Measurements from ENCODE around the gene KIAA1217.

KIAA1217 gene, protein sequence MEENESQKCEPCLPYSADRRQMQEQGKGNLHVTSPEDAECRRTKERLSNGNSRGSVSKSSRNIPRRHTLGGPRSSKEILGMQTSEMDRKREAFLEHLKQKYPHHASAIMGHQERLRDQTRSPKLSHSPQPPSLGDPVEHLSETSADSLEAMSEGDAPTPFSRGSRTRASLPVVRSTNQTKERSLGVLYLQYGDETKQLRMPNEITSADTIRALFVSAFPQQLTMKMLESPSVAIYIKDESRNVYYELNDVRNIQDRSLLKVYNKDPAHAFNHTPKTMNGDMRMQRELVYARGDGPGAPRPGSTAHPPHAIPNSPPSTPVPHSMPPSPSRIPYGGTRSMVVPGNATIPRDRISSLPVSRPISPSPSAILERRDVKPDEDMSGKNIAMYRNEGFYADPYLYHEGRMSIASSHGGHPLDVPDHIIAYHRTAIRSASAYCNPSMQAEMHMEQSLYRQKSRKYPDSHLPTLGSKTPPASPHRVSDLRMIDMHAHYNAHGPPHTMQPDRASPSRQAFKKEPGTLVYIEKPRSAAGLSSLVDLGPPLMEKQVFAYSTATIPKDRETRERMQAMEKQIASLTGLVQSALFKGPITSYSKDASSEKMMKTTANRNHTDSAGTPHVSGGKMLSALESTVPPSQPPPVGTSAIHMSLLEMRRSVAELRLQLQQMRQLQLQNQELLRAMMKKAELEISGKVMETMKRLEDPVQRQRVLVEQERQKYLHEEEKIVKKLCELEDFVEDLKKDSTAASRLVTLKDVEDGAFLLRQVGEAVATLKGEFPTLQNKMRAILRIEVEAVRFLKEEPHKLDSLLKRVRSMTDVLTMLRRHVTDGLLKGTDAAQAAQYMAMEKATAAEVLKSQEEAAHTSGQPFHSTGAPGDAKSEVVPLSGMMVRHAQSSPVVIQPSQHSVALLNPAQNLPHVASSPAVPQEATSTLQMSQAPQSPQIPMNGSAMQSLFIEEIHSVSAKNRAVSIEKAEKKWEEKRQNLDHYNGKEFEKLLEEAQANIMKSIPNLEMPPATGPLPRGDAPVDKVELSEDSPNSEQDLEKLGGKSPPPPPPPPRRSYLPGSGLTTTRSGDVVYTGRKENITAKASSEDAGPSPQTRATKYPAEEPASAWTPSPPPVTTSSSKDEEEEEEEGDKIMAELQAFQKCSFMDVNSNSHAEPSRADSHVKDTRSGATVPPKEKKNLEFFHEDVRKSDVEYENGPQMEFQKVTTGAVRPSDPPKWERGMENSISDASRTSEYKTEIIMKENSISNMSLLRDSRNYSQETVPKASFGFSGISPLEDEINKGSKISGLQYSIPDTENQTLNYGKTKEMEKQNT (N-terminal part only)

DNA sequence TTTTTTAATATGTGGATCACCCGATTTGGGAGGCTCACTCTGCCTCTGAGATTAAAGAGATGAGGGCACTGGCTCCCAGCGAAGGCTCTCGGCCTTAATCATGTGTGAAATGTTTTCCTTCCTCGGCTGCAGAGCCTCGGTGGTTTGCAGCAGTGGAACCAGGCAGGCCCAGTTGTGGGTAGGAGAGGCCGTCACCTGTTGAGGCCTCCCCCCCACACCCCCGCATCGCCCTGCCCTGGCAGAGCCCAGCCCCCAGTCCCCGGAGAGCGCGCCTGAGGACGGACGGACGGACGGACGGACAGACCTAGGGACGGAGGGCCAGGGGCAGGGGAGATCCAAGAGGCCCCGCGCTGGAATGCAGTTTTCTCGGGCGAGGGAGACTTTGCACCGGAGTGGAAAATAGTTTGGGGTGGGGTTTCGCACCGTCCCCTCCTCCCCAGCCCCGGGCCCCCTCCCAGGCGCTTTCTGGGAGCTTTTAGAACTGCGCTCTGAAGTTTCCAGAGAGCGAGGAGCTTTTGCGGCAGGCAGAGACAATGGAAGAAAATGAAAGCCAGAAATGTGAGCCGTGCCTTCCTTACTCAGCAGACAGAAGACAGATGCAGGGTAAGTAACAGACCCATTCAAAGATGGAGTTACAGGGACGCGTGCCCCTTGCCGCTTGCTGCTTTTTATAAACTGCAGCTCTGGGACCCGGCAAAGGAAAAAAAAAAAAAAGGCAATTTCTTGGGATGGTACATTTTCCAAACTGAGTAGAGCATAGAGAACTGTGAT lies at the start of gene KIAA1217:
TSS of gene KIAA1217 (plus strand) at position 478 of the 771 bp plus-strand sequence. CDS start at position 534, 56 bp downstream.
- no peak for DNase-seq

DNA sequence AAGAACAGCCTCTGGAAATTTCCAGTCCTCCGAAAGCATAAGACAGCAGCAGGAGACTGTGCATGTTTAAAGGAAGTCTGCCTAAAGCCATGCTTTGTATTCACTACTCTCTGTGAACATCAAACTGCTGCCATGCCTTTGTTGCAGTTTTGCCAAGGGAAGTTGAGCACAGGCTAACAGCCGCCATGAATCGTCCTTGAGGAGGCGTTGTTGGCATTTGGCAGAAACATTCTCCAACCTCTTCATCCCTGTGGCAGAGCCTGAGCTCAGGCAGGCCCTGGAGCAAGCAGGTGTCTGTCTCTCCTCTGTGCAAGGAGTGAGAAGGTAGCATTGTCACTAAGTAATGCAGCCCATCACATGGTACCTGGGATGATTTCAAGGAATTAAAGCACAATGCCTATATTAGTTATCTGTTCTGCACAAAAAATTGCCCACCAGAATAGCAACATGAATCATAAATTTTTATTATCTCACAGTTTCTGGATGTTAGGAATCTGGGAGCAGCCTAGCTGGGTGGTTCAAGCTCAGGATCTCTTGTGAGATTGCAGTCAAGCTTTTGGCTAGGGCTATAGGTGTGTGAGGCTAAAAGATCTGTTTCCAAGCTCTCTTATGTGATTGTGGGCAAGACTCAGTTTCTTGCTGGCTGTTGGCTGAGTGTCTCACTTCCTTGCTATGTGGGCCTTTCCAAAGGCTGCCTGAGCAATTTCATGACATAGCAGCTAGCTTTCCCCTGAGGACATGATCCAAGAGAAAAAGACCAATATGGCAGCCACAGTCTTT lies 46.5 kb upstream of the KIAA1217 start:
- no peak for DNase-seq

DNA sequence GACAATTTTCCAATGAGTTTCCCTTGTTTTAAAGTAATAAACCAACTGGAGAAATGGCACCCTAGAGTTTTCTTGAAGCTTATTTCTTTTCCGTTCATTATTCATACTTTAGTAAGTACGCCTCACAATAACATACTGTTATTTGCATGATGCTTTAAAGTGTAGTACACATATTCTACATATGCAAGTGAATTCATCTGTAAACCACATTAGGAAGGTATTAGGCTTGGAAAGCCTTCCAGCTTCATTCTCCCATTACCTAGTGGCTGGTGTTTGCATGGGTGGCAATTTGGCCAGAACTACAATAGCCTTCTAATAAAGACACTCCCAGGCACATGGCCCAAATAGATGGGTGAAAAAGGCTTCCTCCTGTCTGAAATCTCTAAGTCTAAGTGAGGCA lies 45.5 kb upstream of the KIAA1217 start:
- DNase-seq: no peak

DNA sequence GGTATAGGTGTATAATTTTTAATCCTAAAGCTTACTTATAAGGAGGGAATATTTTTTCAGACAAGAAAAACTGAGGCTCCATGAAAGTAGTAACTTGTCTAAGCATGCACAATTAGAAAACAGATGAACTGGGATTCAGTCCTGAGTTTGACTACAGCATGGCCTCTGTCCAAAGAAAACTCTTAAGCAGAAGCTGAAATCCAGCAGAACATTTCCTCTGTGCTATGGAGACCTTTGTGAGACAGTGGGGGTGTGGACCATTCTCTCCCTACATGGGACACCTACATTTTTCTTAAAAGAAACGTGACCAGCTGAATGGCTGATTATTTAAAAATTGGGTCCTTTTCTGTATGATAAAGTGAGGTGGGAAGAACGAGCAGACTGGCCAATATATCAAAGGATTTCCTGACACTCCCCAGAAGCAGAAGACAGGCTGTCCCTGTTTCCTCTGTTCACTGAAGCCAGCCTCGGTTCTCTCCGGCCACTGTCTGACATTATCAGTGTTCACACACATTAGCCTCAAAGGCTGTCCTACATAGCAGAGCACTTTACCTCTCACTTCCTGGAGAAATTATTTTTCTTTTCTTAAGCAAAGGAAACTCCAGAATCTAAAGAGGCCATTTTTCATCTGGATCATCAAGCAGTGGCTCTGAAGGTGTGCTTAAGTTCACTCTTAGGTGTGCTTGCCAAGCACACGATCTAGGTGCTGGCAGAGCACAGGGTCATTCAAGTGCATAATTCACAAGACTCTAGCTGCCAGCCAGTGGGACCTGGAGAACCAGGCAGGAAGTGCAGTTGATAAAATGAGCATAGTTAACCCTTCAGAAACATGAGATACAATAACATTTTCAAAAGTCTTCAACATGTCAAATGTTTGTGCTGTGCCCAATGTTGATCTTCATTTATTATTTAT lies 40.4 kb upstream of the KIAA1217 start:
- DNase-seq: no peak

DNA sequence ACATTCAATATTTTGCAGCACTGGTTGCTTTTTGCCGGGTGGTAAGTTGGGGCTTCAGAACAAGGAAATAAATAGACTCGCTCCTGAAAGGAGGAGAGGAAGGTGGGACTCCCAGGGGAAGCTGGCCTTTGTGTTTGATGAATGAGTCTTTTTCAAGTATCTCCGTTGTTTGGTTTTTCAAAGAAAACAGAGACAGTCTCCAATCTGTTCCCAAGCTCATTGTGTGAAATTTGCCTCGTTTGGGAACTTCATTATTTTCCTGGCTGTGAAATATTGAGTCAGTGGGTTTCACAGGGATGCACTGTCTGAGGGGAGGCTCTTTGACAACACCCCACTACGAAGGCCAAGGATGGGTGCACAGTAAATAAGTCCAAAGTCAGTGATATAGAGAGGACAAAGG lies 38.7 kb upstream of the KIAA1217 start:
- DNase-seq: no peak

DNA sequence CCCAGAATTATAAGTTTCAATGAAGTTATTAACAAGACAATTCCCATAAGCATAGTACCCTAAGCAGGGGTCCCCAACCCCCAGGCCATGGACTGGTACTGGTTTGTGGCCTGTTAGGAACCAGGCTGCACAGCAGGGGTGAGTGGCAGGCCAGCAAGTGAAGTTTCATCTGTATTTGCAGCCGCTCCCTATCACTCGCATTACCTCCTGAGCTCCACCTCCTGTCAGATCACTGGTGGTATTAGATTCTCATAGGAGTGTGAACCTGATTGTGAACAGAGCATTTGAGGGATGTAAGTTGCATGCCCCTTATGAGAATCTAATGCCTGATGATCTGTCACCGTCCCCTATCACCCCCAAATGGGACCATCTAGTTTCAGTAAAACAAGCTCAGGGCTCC lies 36.0 kb upstream of the KIAA1217 start:
- no peak for DNase-seq

DNA sequence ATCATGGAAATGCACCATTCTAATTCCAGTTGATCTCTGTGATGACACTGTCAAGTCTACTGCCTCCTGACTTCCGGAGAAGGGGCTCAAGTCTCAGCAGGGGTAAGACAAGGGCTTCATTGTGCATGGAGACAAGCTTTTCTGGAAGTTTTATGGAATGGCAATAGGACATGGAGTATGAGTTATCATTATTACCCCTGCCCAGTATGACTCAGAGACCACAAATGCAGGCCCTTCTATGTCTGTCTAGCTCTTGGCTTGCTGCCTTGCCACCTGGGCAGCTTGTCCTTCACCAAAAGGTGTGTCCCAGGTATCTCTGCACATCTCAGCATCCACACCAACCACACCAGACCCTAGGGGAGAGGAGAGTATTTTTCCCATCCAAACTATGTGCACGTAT lies 34.9 kb upstream of the KIAA1217 start:
- DNase-seq: no peak

DNA sequence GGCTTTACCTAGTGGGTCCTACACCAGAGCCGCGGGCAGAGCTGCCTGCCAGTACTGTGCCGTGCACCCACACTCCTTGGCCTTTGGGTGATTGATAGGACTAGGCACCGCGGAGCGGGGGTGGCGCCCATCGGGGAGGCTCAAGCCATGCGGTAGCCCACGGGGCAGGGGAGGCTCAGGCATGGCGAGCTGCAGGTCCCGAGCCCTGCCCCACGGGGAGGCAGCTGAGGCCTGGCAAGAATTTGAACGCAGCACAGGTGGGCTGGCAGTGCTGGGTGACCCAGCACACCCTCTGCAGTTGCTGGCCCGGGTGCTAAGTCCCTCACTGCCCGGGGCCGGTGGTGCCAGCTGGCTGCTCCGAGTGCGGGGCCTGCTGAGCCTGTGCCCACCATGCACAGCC lies 32.3 kb upstream of the KIAA1217 start:
- DNase-seq: no peak

DNA sequence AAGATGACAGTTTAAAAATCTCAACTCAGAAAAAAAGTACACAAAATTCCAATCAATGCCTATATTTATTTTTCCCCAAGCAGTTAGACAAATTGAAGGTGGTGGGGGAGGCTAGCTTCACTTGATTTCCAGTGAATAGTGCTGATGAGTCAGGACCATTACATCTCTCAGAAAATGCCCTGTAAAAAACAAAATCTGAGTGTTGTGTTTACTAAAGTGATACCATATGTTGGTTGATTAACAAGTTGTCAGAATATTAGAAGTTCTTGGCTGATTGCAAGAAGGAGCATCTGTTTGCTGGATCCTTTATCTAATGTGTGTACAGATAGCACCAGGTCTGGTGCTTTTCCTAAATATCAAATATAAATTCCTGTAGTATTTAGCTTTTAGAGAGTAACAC lies 31.3 kb upstream of the KIAA1217 start:
- no peak for DNase-seq

DNA sequence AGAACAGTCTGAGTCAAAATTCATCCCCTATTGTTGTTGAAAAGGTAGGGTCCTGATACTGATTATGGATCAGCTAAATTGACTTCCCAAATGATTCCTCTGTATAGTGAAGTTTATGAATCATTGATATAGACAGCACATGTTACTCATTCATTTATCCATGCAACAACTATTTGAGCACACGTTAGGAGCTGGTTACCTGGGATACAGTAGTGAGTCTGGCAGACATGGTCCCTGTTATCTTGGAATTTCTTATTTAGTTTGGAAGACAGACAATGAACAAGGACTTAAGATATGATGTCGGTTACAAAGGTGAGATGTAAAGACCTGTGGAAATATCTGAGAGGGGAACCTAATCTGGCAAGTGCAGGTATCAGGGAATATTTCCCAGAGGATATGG lies 28.0 kb upstream of the KIAA1217 start:
- DNase-seq: no peak

DNA sequence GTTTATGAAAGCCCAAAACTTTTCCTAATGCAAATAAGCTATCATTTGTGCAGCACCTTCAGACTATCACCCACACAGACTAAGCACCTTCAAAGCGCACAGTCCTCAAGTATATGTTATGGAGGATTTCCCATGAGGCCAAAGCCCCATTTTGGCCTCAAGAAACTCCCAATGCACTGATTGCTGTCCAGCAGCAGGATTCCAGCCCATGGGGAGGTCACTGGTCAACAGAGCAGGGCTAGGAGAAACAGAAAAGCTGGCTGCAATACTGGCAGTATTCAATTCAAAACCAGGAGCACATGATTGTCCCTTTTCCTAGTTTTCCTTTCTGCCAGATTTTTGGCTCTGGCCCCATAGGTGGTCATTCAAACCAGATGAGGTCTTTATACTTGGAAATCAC lies 24.5 kb upstream of the KIAA1217 start:
- DNase-seq: no peak

DNA sequence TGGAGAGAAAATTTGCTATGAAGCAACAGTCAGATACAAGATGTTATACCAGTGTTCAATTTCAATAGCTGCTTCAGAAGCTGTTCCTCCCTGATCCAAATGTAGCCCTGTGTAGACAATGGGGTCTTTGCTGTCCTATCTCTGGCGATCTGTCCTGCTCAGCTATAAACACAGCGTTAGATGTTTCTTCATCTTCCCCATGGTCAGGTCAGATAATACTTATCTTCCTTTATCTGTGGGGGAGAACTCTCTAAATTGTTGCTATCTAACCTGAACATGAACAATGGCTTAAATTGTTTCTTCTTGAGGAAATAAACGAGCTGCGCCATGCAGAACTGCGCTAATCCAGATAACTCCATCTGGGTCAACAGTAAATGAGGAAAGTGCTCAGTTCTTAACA lies 15.6 kb upstream of the KIAA1217 start:
- DNase-seq: no peak

DNA sequence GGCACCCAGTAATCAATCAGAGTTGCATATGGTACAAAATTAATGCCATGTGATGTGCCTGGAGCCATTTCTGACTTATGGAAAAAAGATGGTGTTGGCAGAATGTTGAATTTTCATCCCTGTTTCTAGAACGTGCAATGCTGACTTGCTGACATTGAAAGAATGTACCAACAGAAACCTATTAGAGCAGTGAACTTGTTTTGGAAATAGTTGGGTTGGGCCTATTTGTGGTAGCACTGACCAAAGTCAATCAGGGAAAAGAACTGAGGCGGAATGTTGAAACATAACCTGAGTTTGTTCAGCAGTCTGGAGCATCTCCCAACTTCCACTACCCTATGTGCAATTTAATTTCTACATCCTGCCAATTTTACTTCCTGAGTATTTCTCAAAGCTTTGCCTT lies 11.7 kb upstream of the KIAA1217 start:
- no peak for DNase-seq

DNA sequence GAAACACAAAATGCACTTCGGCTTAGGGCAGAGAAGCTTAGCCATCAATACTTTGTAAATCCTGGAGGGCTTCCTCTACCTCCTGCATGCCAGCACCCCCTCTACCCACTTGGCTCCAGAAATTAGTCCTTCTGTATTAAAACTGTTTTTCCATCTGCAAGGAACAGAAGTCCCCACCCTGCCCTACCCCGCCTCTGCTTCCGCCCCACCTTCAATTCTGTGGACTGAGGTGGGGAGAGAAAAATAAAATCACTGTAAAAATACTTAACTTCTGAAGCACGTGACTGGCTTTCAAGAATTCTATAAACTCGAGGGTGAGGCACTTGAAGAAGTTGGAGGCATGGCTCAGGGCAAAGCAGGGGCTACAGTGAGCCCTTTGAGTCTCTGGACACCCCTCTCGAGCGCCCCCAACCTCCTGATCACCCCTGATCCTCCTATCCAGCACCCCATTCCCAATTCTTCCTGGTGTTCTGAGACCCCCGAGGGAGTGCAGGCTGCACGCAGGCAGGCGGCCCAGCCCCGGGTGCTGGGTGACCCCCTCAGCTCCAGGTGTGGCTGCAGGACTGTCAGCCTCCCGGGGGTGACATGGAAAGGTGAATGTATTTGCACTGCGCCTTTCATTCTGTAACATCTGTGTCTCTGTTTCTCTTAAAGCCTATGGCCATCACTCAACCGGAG lies 7.3 kb upstream of the KIAA1217 start:
- no peak for DNase-seq

DNA sequence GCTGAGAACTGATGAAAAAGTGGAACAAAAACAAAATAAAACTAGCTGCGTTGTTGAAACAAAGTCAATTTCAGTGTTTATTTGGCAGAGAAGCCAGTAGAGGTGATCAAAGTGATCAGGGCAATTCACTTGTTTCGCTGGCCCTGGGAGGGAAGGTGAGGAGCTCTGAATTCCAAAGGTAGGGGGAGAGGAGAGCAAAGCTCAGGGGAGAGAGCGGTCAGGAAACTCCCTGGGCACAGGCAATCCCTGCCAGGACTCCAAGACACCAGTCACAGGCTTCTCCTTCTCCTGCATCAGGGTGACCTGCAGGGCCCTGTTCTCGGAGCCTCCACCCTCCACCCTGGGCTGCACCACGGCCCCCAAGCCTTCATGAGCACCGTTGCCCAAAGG lies 6.8 kb upstream of the KIAA1217 start:
- no peak for DNase-seq

DNA sequence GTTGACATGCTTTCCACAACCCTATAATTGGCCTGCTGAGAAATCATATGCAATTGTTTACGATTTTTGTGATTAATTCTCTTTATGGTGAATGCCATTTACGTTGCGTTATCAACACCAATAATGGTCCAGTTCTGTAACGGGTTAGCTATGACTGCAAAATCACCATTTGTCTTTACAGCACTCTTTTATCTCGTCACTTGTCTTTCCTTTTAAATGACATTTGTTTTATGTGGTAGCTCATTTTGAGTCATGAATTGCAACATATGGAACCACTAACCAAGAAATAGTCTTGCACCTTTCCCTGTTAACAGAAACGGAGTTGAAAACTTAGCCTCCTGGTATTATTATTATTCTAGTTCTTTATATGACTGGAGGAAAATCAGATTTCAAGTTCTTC lies 3.1 kb upstream of the KIAA1217 start:
- DNase-seq: no peak

DNA sequence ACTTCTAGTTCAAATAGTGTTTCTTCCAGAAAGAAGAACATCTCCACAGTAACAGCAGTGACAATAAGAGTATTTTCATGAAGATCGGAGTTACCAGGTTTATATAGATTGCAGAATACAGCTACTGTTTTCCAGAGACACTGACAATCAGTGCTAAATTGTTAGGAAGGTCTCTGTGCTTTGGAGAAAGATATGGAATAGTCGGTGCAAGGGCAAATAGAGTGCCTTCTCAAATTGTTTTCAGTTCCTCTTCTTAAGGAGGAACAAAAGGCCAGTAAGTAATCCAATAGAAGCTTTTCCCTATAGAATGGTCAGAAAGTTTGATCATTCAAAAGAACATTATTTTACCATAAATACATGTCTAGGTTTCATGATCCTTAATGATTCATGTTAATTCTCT lies 2.6 kb upstream of the KIAA1217 start:
- no peak for DNase-seq

DNA sequence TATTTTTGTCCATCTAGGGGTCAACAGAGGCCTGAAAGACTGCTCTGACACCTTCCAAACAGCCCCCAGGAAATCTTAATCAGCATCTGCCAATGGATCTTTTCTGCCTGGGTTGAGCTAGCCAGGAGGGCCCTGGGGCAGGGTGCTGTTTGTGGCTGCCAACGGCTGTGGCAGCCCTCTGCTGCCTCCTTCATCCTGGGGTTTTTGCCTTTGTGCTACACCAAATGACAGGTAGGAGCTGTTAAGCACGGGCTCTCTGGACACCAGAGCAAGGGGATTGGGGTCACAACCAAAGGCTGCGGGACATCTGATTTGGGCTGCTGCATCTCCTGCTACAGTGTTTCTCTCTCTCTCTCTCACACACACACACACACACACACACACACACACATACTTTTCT lies 2.0 kb upstream of the KIAA1217 start:
- DNase-seq: no peak

DNA sequence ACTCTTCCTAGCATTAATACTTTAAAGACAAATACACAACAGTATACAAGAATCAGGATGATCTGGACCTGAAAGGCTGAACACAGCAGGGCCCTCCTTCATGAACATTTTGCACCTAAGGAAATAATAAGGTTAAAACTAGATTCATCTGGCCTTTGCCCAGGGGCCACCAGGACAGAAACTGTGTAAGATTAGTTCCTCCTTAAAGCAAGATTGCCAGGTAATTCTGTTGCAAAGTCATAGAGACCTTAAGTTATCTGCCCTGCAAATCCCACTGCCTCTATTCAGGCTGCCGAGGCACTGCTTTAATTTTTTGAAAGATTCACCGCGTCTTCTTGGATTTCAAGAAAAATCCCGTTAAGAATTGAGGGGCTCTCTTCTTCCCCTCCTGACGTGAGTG lies 1.6 kb upstream of the KIAA1217 start:
- no peak for DNase-seq
